Fibroblast of skin of abdomen (primary cell): ENCODE results near the gene PKP1.

ENCODE experiments used
- DNase-seq: peaks from one replicate; pipeline ENCODE4 v3.0.0-alpha.2; 2013

Gene PKP1

GRCh38 chr1:201282216-201282615 is 1.1 kb upstream of the PKP1 start:
- no peak for DNase-seq

- DNase-seq, result no peak
Measured at GRCh38 chr1:201283836-201284553, 689 bp downstream of the PKP1 start.

GRCh38 chr1:201284636-201285035 is 1.3 kb downstream of the PKP1 start:
- DNase-seq, result no peak

- DNase-seq, result no peak
Measured at GRCh38 chr1:201285846-201286245, 2.5 kb downstream of the PKP1 start.

- DNase-seq, result no peak
Measured at GRCh38 chr1:201286445-201286844, 3.1 kb downstream of the PKP1 start.

GRCh38 chr1:201288007-201288406 is 4.7 kb downstream of the PKP1 start:
- DNase-seq, result no peak

GRCh38 chr1:201288765-201289164 is 5.5 kb downstream of the PKP1 start:
- DNase-seq, result no peak

DNA sequence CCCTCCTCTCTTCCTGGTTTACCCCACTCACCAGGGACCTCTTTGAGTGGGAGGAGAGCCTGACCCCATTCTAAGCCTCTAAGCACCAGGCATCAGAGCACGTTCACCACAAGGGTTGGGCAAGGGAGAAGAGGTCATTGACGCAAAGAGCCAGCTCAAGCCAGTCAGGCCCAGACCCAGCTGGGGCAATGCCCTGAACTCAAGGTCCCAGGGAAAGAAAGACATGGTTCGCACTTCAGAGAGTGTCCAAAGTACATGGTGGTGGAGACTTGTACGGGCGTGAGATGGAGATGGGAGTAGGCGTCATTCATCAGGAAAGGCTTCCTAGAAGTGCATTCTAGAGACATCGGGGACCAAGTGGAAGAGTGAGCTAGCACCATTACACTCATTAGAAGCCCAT is 7.2 kb downstream of the PKP1 start:
- DNase-seq, result no peak

DNA sequence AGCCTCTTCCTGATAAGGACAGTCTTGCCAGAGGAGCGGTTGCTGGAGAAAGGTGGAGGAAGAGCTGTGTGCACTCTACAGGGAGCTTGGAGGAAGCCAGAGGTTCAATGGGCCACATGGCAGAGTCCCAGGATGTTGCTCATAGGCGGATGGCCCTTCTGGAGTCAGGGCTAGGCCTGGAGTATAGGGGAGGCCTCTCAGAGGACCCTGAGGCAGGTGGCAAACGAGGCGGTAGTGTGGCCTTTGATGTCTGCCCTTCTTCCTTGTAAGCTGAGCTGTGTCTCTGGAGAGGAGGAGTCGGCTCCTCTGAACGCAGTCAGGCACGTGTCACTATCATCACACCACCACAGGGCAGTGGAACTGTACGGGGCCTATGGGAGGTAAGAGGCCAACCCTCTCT is 8.6 kb downstream of the PKP1 start:
- no peak for DNase-seq

GRCh38 chr1:201294876-201295275 is 11.6 kb downstream of the PKP1 start:
- no peak for DNase-seq

DNA sequence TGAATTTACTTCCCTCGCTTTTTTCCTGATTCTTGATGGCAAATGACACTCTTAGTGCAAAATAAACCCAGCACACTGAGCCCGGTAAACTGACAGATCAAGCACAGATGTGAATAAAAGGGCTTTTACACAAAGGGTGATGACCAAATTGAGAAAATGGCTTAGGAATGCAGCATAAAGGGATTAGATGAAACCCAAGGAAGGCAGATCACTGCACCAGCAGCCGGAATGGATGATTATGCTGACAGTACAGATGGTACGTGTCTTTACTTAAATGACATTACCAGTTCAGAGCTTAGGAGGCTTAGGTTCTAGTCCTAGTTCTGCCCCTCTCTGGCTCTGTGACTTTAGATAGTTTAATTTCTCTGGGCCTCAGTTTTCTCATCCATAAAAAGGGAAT is 12.0 kb downstream of the PKP1 start:
- peak; percentile 67 for DNase-seq

GRCh38 chr1:201295861-201296260 is 12.6 kb downstream of the PKP1 start:
- peak; percentile 78 for DNase-seq

- no peak for DNase-seq
Measured at GRCh38 chr1:201296352-201296751, 13.0 kb downstream of the PKP1 start.

GRCh38 chr1:201298396-201299381 is 15.4 kb downstream of the PKP1 start:
- no peak for DNase-seq

- DNase-seq, result no peak
Measured at GRCh38 chr1:201299968-201300367, 16.7 kb downstream of the PKP1 start.

DNA sequence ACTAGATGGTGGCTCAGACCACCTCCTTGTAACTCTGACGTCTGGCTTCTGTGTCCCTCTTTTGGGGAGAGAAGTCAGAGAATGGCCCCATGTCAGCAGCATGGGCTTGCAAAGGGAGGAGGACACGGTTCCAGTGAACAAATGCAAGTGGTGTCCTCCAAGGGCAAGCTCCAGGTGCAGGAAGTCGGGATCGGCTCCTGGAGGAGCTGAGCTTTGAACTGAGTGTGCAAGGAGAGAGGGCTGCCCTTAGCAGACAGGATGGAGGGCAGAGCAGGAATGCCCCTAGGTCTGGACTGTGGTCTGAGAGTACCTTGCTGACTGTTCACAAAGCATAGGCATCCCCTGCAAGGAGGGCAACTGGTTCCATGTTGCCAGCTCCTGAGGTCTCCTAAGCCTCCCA is 17.3 kb downstream of the PKP1 start:
- DNase-seq, result no peak

GRCh38 chr1:201302163-201303152 is 19.2 kb downstream of the PKP1 start:
- DNase-seq, result no peak

- no peak for DNase-seq
Measured at GRCh38 chr1:201304126-201304525, 20.8 kb downstream of the PKP1 start.

- DNase-seq, result no peak
Measured at GRCh38 chr1:201305815-201306214, 22.5 kb downstream of the PKP1 start.

DNA sequence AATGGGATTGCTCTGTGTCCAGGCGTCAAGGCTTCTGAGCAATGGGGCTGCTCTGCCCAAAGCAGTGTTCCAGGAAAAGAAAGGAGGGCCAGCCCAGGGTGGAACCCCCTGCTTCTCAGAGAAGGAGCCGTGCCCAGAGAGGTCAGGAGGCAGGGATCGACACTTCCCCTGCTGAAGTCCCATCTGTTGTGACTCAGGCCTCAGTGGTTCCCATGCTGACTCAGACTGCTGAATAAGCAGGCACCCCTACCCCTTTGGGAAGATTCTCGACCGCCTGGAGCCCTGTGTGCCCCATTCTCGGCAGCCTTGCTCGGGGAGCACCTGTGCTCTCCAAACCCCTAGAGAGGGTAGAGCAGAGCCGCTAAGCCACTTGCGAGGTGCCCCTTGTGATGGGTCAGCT is 23.9 kb downstream of the PKP1 start:
- DNase-seq, result no peak

- DNase-seq, result no peak
Measured at GRCh38 chr1:201307760-201308499, 24.6 kb downstream of the PKP1 start.

- DNase-seq, result peak; percentile 40
Measured at GRCh38 chr1:201309416-201309815, 26.1 kb downstream of the PKP1 start.
